Uterus (tissue), 4 donors: ENCODE data around the gene MED16. TPM values are rescaled to one million over a fixed set of nuclear protein-coding genes. Genes with fewer than 3 reads are reported as not detected.

Source experiments
- DNase-seq, 2 donors: peaks; one replicate each; pipeline ENCODE4 v3.0.0-alpha.2; 2019 to 2020
- H3K27ac ChIP-seq, 2 donors: fragments of 200-600 bp; sonication (generic); 1 replicate in 1 of 2; 2 replicates in 1 of 2; pipeline ENCODE4 v1.5.1; 2016 to 2018
- H3K27me3 ChIP-seq, 2 donors: fragments of 200-600 bp; sonication (generic); one replicate each; pipeline ENCODE4 v1.5.1; 2018 to 2019; ENCODE audit warnings: control low read depth in 1 of 2
- H3K36me3 ChIP-seq, 2 donors: fragments of 200-600 bp; sonication (generic); one replicate each; pipeline ENCODE4 v1.5.1; 2019; ENCODE audit warnings: control low read depth in 1 of 2
- H3K4me1 ChIP-seq, 2 donors: fragments of 200-600 bp; sonication (generic); one replicate each; pipeline ENCODE4 v1.5.1; 2018 to 2019; ENCODE audit warnings: control low read depth in 1 of 2
- H3K4me3 ChIP-seq, 2 donors: fragments of 200-600 bp; sonication (generic); 1 replicate in 1 of 2; 2 replicates in 1 of 2; pipeline ENCODE4 v1.5.1; 2018 to 2019; ENCODE audit warnings: mild to moderate bottlenecking in 1 of 2
- H3K9me3 ChIP-seq, 2 donors: fragments of 200-600 bp; sonication (generic); one replicate each; pipeline ENCODE4 v1.5.1; 2019; ENCODE audit warnings: control low read depth in 1 of 2
- CTCF ChIP-seq, 4 experiments: fragments of 200-600 bp in 2 of 4; fragments of 450-650 bp in 2 of 4; sonication (generic) in 2 of 4; IDR thresholded peaks; one replicate each; pipeline ENCODE4 v1.5.1; 2016 to 2019; ENCODE audit warnings: antibody characterized with exemption in 4 of 4, mild to moderate bottlenecking in 2 of 4, moderate library complexity in 1 of 4
- POLR2A ChIP-seq, 2 donors: fragments of 450-650 bp; IDR thresholded peaks; one replicate each; pipeline ENCODE4 v1.6.1; 2016; ENCODE audit warnings: antibody characterized with exemption in 2 of 2, mild to moderate bottlenecking in 1 of 2, moderate library complexity in 1 of 2
- intact Hi-C: fragments of 100-400 bp; cut with DNase I; formaldehyde crosslinking; loops from one replicate; pipeline ENCODE4 v1.15.1; 2023; ENCODE audit warnings: low total_unique reads
- total RNA-seq, 4 donors: library from RNA; depleted of rRNA in 3 of 4; stranded (reverse); fragments of >200 nt in 3 of 4; gene quantifications; one replicate each; pipeline versions ENCODE4 v1.1.0 to v1.2.4, GENCODE V29; 2014 to 2023
- donor health status: DM: yes; HTN: yes; CAD: no.

The MED16 gene
- total RNA-seq, 4 donors from 2014 or later = 12.0 to 69.1 (median 43.1) TPM

- Histone ChIP-seq H3K27ac (peak overlapping the region; percentile 13 to 92), H3K4me3 (no peak overlapping the region), H3K9me3 (no peaks in the 10 kb centered on the region), H3K4me1 (peaks cover 5 to 17% of the 10 kb centered on the region in 2 donors), H3K27me3 (no peaks in the 10 kb centered on the region), H3K36me3 (no peaks in the 10 kb centered on the region)
- DNase-seq = no peak
- intact Hi-C loops = no loop called here
- TF ChIP-seq POLR2A (IDR thresholded peaks at IDR 0.05) = no peak
- TF ChIP-seq CTCF (IDR thresholded peaks at IDR 0.05) = no peak
These were observed 21.3 kb downstream of the MED16 start for GRCh38 chr19:871446-872265.

- peaks cover 5 to 17% of the 10 kb centered on the region in 2 donors for H3K4me1 ChIP-seq
- H3K27ac ChIP-seq = peak overlapping the region; percentile 92 to 96
- H3K4me3 ChIP-seq = no peak overlapping the region
- intact Hi-C loops = no loop called here
- no peaks in the 10 kb centered on the region for H3K9me3 ChIP-seq
- DNase-seq = no peak
- no peak for TF ChIP-seq POLR2A (IDR thresholded peaks at IDR 0.05)
- no peak for TF ChIP-seq CTCF (IDR thresholded peaks at IDR 0.05)
- H3K36me3 ChIP-seq = no peaks in the 10 kb centered on the region
- no peaks in the 10 kb centered on the region for H3K27me3 ChIP-seq
These were observed 22.0 kb downstream of the MED16 start for GRCh38 chr19:870963-871401.

- Histone ChIP-seq H3K27ac (peak overlapping the region; percentile 92 to 96), H3K27me3 (no peaks in the 10 kb centered on the region), H3K4me3 (no peak overlapping the region), H3K9me3 (no peaks in the 10 kb centered on the region), H3K36me3 (no peaks in the 10 kb centered on the region), H3K4me1 (peaks cover 5 to 17% of the 10 kb centered on the region in 2 donors)
- intact Hi-C loops = no loop called here
- no peak for TF ChIP-seq CTCF (IDR thresholded peaks at IDR 0.05)
- no peak for TF ChIP-seq POLR2A (IDR thresholded peaks at IDR 0.05)
- no peak for DNase-seq
These were observed 22.7 kb downstream of the MED16 start for GRCh38 chr19:870314-870713.

DNA sequence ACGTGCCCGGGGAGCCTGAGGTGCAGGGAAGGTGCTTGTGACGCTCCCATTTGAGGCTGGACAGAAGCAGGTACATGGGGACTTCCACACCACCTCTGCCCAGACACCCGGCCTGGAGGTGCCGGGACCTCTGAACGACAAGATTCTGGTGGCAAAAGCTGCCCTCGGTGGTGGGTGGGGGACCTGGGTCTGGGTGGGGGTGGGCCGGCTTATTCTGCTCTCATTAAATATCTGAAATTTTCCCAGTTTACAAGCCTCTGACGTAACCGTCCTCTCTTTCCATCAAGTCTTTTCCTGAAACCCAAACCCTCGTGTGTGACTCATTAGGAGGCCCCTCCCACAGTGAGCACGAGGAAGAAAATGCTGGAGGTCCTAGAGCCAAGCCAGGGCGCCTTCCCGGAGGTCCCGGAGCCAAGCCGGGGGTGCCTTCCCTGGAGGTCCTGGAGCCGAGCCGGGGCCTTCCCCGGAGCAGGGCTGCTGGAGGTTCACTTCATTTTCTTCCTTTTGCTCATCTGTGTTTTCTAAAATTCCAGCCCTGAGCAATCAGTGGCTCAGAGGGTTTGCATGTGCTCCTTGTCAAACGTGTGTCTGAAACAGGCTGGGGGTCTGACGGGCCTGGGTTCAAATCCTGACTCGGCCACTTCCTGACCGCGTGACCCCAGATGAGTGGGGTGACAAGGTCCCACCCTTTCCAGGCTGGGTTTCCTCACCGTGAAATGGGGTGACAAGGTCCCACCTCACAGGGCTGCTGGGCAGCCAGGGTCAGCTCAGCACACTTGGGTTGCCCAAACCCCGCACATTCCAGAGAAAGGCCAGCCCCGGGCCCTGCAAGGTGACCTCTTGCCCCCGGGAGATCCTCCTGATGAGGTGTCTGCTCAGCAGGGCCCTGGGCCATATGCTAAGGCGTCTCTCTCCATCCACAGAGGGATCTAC lies 23.5 kb downstream of the MED16 start:
- Histone ChIP-seq H3K4me1 (peaks cover 5 to 17% of the 10 kb centered on the region in 2 donors), H3K36me3 (no peaks in the 10 kb centered on the region), H3K9me3 (no peaks in the 10 kb centered on the region), H3K27ac (peak overlapping the region; percentile 92 to 96), H3K27me3 (no peaks in the 10 kb centered on the region), H3K4me3 (no peak overlapping the region)
- intact Hi-C loops = loop anchor here (5.0 to 10.0 kb wide), 2 partner anchors 48 to 115 kb away; partner anchors contain the start of genes KISS1R and WDR18
- peak; percentile 94 for DNase-seq
- TF ChIP-seq CTCF (IDR thresholded peaks at IDR 0.05) (no peak), POLR2A (IDR thresholded peaks at IDR 0.05) (no peak)
